K562 (cell line): ENCODE data around the gene AAK1. TPM values are rescaled to one million over a fixed set of nuclear protein-coding genes. Genes with fewer than 3 reads are reported as not detected.
A peak's percentile ranks its signal among the peaks of the same experiment; 100 is the strongest.

Experiments used
- CEBPG ChIP-seq, 3 experiments: fragments of 200-800 bp in 1 of 3; sonication (Bioruptor generic) in 1 of 3; sonication (generic) in 1 of 3; formaldehyde crosslinking in 1 of 3; IDR thresholded peaks in 2 of 3; conservative IDR thresholded peaks in 1 of 3; 2 replicates each; pipeline versions ENCODE4 v1.6.1 to v1.8.0; 2016 to 2022; ENCODE audit warnings: missing compliant biosample characterization in 2 of 3, missing genetic modification characterization in 2 of 3, mild to moderate bottlenecking in 1 of 3, missing genetic modification reagents in 1 of 3
- CTCF ChIP-seq, 3 experiments: IDR thresholded peaks in 2 of 3; conservative IDR thresholded peaks in 1 of 3; 2 replicates each; pipeline ENCODE4 v1.5.1; 2011 to 2012; ENCODE audit warnings: low read length in 3 of 3, mild to moderate bottlenecking in 3 of 3, control low read depth in 2 of 3, improper control_type of control experiment in 1 of 3, inconsistent platforms in 1 of 3, low read depth in 1 of 3, mixed read lengths in 1 of 3, moderate library complexity in 1 of 3; ENCODE audit not compliant: insufficient read depth in 2 of 3
- DIDO1 ChIP-seq: fragments of 450-650 bp; IDR thresholded peaks from 2 replicates; pipeline ENCODE4 v1.6.1; 2016; ENCODE audit warnings: low read depth, missing biosample characterization, missing genetic modification characterization
- ETS1 ChIP-seq: conservative IDR thresholded peaks from 2 replicates; pipeline ENCODE4 v1.6.1; 2011; ENCODE audit warnings: low read depth, mild to moderate bottlenecking, low read length; ENCODE audit not compliant: control insufficient read depth
- ETV6 ChIP-seq, 3 experiments: fragments of 150-350 bp in 1 of 3; sonication (generic) in 1 of 3; formaldehyde crosslinking in 1 of 3; IDR thresholded peaks; 2 replicates each; pipeline versions ENCODE4 v1.6.1 to v1.8.0; 2014 to 2022; ENCODE audit warnings: borderline replicate concordance in 2 of 3, low read depth in 2 of 3, antibody characterized with exemption in 1 of 3, low read length in 1 of 3, mild to moderate bottlenecking in 1 of 3, missing genetic modification reagents in 1 of 3
- GMEB1 ChIP-seq: fragments of 250-450 bp; sonication (Bioruptor Pico); IDR thresholded peaks from 2 replicates; pipeline ENCODE4 v1.4.0; 2020; ENCODE audit warnings: mild to moderate bottlenecking
- KDM5B ChIP-seq: fragments of 200-600 bp; sonication (generic); IDR thresholded peaks from 2 replicates; pipeline ENCODE4 v1.6.1; 2012; ENCODE audit warnings: low read depth, mild to moderate bottlenecking, moderate library complexity, low read length, control low read depth, inconsistent platforms; ENCODE audit not compliant: insufficient replicate concordance
- NEUROD1 ChIP-seq: fragments of 150-350 bp; IDR thresholded peaks from 2 replicates; pipeline ENCODE4 v1.6.1; 2014; ENCODE audit warnings: borderline replicate concordance, low read length, low read depth; ENCODE audit not compliant: partially characterized antibody
- NR2C1 ChIP-seq, 2 experiments: fragments of 450-650 bp; IDR thresholded peaks; 2 replicates each; pipeline ENCODE4 v1.6.1; 2017; ENCODE audit warnings: mild to moderate bottlenecking in 2 of 2, antibody characterized with exemption in 1 of 2, inconsistent platforms in 1 of 2, missing compliant biosample characterization in 1 of 2, missing genetic modification characterization in 1 of 2
- PHF8 ChIP-seq: fragments of 200-600 bp; sonication (generic); IDR thresholded peaks from 2 replicates; pipeline ENCODE4 v1.6.1; 2012; ENCODE audit warnings: mixed run types, mild to moderate bottlenecking, inconsistent platforms, low read length, moderate library complexity, borderline replicate concordance
- PML ChIP-seq: IDR thresholded peaks from 2 replicates; pipeline ENCODE4 v1.6.1; 2012; ENCODE audit warnings: low read length, inconsistent platforms
- SOX6 ChIP-seq: fragments of 450-650 bp; IDR thresholded peaks from 2 replicates; pipeline ENCODE4 v1.6.1; 2014; ENCODE audit warnings: mild to moderate bottlenecking
- ZBTB7A ChIP-seq: IDR thresholded peaks from 2 replicates; pipeline ENCODE4 v1.6.1; 2011; ENCODE audit warnings: low read depth, mild to moderate bottlenecking, low read length, moderate library complexity, borderline replicate concordance; ENCODE audit not compliant: control insufficient read depth
- ZC3H8 ChIP-seq: fragments of 450-650 bp; IDR thresholded peaks from 2 replicates; pipeline ENCODE4 v1.6.1; 2017
- ZEB2 ChIP-seq: fragments of 450-650 bp; IDR thresholded peaks from 2 replicates; pipeline ENCODE4 v1.6.1; 2016
- ZFP91 ChIP-seq: sonication (generic); formaldehyde crosslinking; IDR thresholded peaks from 2 replicates; pipeline ENCODE4 v1.8.0; 2022; ENCODE audit warnings: mild to moderate bottlenecking, missing genetic modification reagents
- ZNF232 ChIP-seq: sonication (generic); formaldehyde crosslinking; IDR thresholded peaks from 2 replicates; pipeline ENCODE4 v1.8.0; 2022; ENCODE audit warnings: mild to moderate bottlenecking, missing genetic modification reagents
- ZNF668 ChIP-seq: fragments of 250-450 bp; sonication (Bioruptor Pico); IDR thresholded peaks from 2 replicates; pipeline ENCODE4 v1.8.0; 2022; ENCODE audit warnings: mild to moderate bottlenecking, inconsistent platforms
- ZNF696 ChIP-seq: fragments of 250-450 bp; sonication (Bioruptor Pico); conservative IDR thresholded peaks from 2 replicates; pipeline ENCODE4 v1.4.0; 2020; ENCODE audit warnings: mild to moderate bottlenecking, moderate library complexity
- polyA plus RNA-seq, 8 experiments: library from polyadenylated mRNA; depleted of rRNA in 4 of 8; stranded (reverse) in 5 of 8; unstranded in 3 of 8; fragments of >200 nt; fragmentation: Nextera tagmentation in 2 of 8; fragmentation: Illumina TruSeq in 1 of 8; extraction: Ambion mirVana in 2 of 8; extraction: Trizol in 1 of 8; gene quantifications; 2 replicates each; pipeline versions ENCODE4 v1.2.1 to v1.2.3, GENCODE V29; 2011 to 2014; ENCODE audit warnings: inconsistent platforms in 1 of 8, missing spikeins in 1 of 8
- total RNA-seq, 7 experiments: library from RNA; depleted of rRNA in 6 of 7; stranded (reverse); fragments of >200 nt in 6 of 7; fragmentation: Illumina TruSeq in 2 of 7; extraction: Trizol in 2 of 7; gene quantifications; 2 replicates each; pipeline versions ENCODE4 v1.2.1 to v1.2.3, GENCODE V29; 2011 to 2021; ENCODE audit warnings: low replicate concordance in 1 of 7

Gene AAK1
- total and polyA plus RNA-seq, 9 of the 15 experiments (the other 6 are each of a cell fraction or from before 2014, with no cell fraction given), result 0.89 to 17.1 (median 6.0) TPM

GRCh38 chr2:69436938-69437750 lies 206.4 kb downstream of the AAK1 start, which contains the start of gene NFU1 (continued):
- TF ChIP-seq ZNF232 (CRISPR knock-in tag) (0 out of 2 replicates have a peak, but pooled peaks have one; percentile 49), ZNF696 (no peak), SOX6 (0 out of 2 replicates have a peak, but pooled peaks have one; percentile 18), CTCF (IDR thresholded peaks at IDR 0.05 in 2 of 3, conservative IDR thresholded peaks at IDR 0.05 in 1 of 3; ENCODE audit: insufficient read depth in 2 of 3, low read depth in 1 of 3, low read length in 3 of 3) (peak; percentile 72 to 78 (median 75)), ZC3H8 (no peak), DIDO1 (tag) (no peak), ETV6 (IDR thresholded peaks at IDR 0.05; ENCODE audit: borderline replicate concordance in 1 of 2, low read depth in 2 of 2, low read length in 1 of 2) (peak in 1 of 2 experiments; percentile 49; a peak in 1 of 4 replicates), ETV6 (CRISPR knock-in tag; IDR thresholded peaks at IDR 0.05; ENCODE audit: borderline replicate concordance) (no peak), PHF8 (peak; percentile 95), GMEB1 (peak; percentile 49; the same call in 1 of the 2 replicates), NR2C1 (IDR thresholded peaks at IDR 0.05) (no peak), NR2C1 (tag; IDR thresholded peaks at IDR 0.05) (no peak), NEUROD1 (peak; percentile 62), ETS1 (peak; percentile 47; the same call in 1 of the 2 replicates), ZBTB7A (peak; percentile 72; the same call in 1 of the 2 replicates), ZFP91 (CRISPR knock-in tag) (no peak), KDM5B (peak; percentile 88), ZNF668 (CRISPR knock-in tag) (no peak), CEBPG (CRISPR knock-in tag; IDR thresholded peaks at IDR 0.05) (peak; percentile 95), CEBPG (tag; conservative IDR thresholded peaks at IDR 0.05 in 1 of 2, IDR thresholded peaks at IDR 0.05 in 1 of 2) (peak; percentile 52 to 84), ZEB2 (no peak), PML (peak; percentile 75)
